ENCODE results near the gene IL22RA1.

Gene IL22RA1

DNA sequence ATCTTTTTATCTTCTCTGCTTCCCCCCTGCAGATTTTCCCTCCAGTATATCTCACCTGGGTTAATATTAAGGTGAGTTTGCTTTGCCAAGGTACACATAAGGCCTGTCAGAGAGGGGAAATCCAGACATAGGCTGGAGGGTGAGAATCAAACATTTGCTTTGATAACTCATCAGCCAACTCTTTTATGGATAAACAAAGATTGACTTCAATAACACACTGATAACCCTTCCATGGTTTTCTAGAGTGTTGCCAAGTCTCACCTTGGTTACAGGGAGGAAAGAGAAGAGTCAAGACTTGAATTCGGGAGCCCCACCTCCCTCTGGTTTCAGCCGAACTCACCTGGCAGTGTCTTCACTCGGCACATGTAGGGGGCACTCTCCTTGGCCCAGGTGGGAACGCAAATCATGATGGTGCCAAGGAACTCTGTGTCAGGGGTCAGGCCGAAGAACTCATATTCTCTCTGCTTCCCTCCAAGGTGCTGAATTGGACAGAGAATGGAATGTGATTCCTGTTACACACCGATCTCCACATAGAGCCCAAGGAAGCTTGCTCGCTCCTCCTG is 15.1 kb downstream of the IL22RA1 start:
- no peak overlapping the region for H3K4me3 ChIP-seq (ENCODE audit: low read depth, low read length)
- TF ChIP-seq, protein P1, sequence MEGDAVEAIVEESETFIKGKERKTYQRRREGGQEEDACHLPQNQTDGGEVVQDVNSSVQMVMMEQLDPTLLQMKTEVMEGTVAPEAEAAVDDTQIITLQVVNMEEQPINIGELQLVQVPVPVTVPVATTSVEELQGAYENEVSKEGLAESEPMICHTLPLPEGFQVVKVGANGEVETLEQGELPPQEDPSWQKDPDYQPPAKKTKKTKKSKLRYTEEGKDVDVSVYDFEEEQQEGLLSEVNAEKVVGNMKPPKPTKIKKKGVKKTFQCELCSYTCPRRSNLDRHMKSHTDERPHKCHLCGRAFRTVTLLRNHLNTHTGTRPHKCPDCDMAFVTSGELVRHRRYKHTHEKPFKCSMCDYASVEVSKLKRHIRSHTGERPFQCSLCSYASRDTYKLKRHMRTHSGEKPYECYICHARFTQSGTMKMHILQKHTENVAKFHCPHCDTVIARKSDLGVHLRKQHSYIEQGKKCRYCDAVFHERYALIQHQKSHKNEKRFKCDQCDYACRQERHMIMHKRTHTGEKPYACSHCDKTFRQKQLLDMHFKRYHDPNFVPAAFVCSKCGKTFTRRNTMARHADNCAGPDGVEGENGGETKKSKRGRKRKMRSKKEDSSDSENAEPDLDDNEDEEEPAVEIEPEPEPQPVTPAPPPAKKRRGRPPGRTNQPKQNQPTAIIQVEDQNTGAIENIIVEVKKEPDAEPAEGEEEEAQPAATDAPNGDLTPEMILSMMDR (IDR thresholded peaks at IDR 0.05; ENCODE audit: insufficient read depth, low read length, missing control alignments): no peak
- ChIA-PET CTCF (no interaction called here), POLR2A (interaction anchor here (0.6 kb wide), 1 partner anchor 842 kb away, joined by 3 read pairs; no protein-coding TSS in a partner anchor)
- no peak for DNase-seq (ENCODE audit: low read depth, low spot score)

DNA sequence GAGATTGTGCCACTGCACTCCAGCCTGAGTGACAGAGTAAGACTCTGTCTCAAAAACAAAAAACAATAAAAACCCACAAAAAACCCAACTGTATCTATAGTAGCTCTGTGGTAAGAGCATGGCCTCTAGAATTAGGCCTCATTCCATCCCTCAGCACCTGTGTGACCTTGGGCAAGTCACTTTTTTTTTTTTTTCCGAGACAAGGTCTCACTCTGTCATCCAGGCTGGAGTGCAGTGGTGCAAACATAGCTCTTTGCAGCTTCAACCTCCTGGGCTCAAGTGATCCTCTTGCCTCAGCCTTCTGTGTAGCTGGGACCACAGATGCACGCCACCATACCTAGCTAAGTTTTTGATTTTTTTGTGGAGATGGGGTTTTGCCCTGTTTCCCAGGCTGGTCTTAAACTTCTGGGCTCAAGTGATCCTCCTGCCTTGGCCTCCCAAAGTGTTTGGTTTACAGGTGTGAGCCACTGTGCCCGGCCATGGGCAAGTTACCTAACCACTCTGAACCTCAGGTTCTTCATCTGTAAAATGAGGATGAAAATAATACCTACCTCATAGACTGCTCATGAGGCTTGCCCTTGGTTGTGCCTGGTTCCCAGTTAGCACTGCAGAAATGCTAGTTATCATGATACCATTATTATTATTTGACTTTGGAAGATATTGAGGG is 15.7 kb downstream of the IL22RA1 start:
- H3K4me3 ChIP-seq (ENCODE audit: low read depth, low read length): no peak overlapping the region
- no peak for DNase-seq (ENCODE audit: low read depth, low spot score)
- CTCF ChIA-PET: interaction anchor here (0.6 to 3.6 kb wide), 5 partner anchors 15 to 266 kb away, joined by 3 to 21 read pairs (median 6); partner anchors contain the start of gene MYOM3
- POLR2A ChIA-PET: interaction anchor here (0.6 kb wide), 1 partner anchor 843 kb away, joined by 3 read pairs; no protein-coding TSS in a partner anchor
- TF ChIP-seq, protein P1 (IDR thresholded peaks at IDR 0.05; ENCODE audit: insufficient read depth, low read length, missing control alignments): no peak

DNA sequence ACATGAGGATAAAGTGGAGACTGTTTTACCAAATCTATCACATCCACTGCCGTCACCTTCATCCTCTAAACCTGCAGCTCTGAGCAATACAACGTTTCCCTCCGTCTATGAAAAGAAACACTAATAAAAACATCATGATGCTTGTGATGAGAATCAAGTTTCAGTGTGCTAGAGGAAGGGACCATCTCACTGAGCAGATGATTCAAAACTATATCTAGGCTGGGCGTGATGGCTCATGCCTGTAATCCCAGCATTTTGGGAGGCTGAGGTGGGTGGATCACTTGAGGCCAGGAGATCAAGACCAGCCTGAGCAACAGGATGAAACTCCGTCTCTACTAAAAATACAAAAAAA is 16.3 kb downstream of the IL22RA1 start:
- ChIA-PET POLR2A (no interaction called here), CTCF (interaction anchor here (0.6 to 3.6 kb wide), 7 partner anchors 13 to 266 kb away, joined by 3 to 21 read pairs (median 6); partner anchors contain the start of gene MYOM3)

DNA sequence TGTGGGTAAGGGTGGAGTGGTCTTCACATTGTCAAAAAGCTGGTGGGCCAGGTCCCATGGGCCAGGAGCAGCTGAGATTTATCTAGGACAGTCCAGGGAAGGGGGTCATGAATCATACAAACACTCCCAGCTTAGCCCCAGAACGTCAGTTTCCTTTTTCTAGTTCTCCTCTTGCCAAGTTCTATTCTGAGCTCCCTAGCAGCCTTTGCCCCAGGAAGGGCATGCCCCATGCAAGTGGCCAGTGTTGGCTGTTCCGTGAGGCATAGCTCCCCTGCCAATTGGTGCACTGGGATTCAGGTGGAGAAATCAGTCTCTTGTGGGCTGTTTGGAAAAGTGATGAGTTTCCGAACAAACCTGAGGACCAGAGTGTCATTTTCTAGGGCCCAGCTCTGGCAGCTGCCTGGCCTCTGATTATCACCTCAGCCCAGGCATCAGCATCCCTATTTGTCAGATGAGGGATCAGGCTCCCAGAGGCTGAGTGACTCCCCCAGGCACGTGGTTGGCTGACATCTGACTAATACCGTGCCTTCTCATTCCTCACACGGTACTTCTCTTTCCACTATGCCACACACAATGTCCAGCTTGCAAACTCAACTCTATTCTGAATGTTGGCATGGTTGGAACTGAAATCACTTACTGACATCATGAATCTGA is 16.8 kb downstream of the IL22RA1 start:
- H3K4me3 ChIP-seq (ENCODE audit: low read depth, low read length): no peak overlapping the region
- DNase-seq (ENCODE audit: low read depth, low spot score): no peak
- ChIA-PET CTCF (interaction anchor here (0.5 to 3.6 kb wide), 8 partner anchors 11 to 267 kb away, joined by 3 to 21 read pairs (median 6); partner anchors contain the start of gene MYOM3), POLR2A (no interaction called here)
- TF ChIP-seq, protein P1 (IDR thresholded peaks at IDR 0.05; ENCODE audit: insufficient read depth, low read length, missing control alignments): no peak

More for the DNA sequence above, 16.3 kb downstream of the IL22RA1 start:
- no peak overlapping the region for H3K4me3 ChIP-seq (ENCODE audit: low read depth, low read length)
- TF ChIP-seq, protein P1 (IDR thresholded peaks at IDR 0.05; ENCODE audit: insufficient read depth, low read length, missing control alignments): no peak
- DNase-seq (ENCODE audit: low read depth, low spot score): no peak

- ChIA-PET CTCF (interaction anchor here (1.0 to 3.6 kb wide), 6 partner anchors 11 to 267 kb away, joined by 3 to 21 read pairs (median 6); partner anchors contain the start of gene MYOM3), POLR2A (no interaction called here)
- H3K4me3 ChIP-seq (ENCODE audit: low read depth, low read length): no peak overlapping the region
- TF ChIP-seq, protein P1 (IDR thresholded peaks at IDR 0.05; ENCODE audit: insufficient read depth, low read length, missing control alignments): no peak
- DNase-seq (ENCODE audit: low read depth, low spot score): no peak
These were observed 17.5 kb downstream of the IL22RA1 start for GRCh38 chr1:24125456-24125855.

- CTCF ChIA-PET: interaction anchor here (2.2 to 3.6 kb wide), 4 partner anchors 11 to 266 kb away, joined by 6 to 21 read pairs (median 7); partner anchors contain the start of gene MYOM3
- TF ChIP-seq, protein P1 (IDR thresholded peaks at IDR 0.05; ENCODE audit: insufficient read depth, low read length, missing control alignments): no peak
These were observed 18.0 kb downstream of the IL22RA1 start for GRCh38 chr1:24124980-24125379.

More at GRCh38 chr1:24124980-24125379, 18.0 kb downstream of the IL22RA1 start:
- H3K4me3 ChIP-seq (ENCODE audit: low read depth, low read length): no peak overlapping the region
- POLR2A ChIA-PET: no interaction called here
- no peak for DNase-seq (ENCODE audit: low read depth, low spot score)

Measured in AG04449 (cell line).